Thyroid gland (tissue), 4 donors: Measurements from ENCODE around the gene KRT77. TPM values are rescaled to one million over a fixed set of nuclear protein-coding genes. Genes with fewer than 3 reads are reported as not detected.

ENCODE experiments used
- DNase-seq, 2 donors: peaks; one replicate each; pipeline ENCODE4 v3.0.0-alpha.2; 2019
- H3K27ac ChIP-seq, 3 donors: fragments of 200-600 bp; sonication (generic); 1 replicate in 2 of 3; 2 replicates in 1 of 3; pipeline ENCODE4 v1.5.1; 2016 to 2019; ENCODE audit warnings: mild to moderate bottlenecking in 1 of 3, moderate library complexity in 1 of 3
- H3K27me3 ChIP-seq: fragments of 200-600 bp; sonication (generic); one replicate; pipeline ENCODE4 v1.5.1; 2019
- H3K36me3 ChIP-seq, 2 donors: fragments of 200-600 bp; sonication (generic); one replicate each; pipeline ENCODE4 v1.5.1; 2016 to 2019
- H3K4me1 ChIP-seq, 2 donors: fragments of 200-600 bp; sonication (generic); one replicate each; pipeline ENCODE4 v1.5.1; 2017 to 2019
- H3K4me3 ChIP-seq, 3 donors: fragments of 200-600 bp; sonication (generic); replicated peaks in 1 of 3; 1 replicate in 2 of 3; 2 replicates in 1 of 3; pipeline ENCODE4 v1.5.1; 2016; ENCODE audit warnings: mild to moderate bottlenecking in 1 of 3
- H3K9me3 ChIP-seq: fragments of 200-600 bp; sonication (generic); one replicate; pipeline ENCODE4 v1.5.1; 2017
- CTCF ChIP-seq, 6 experiments: fragments of 200-600 bp in 3 of 6; fragments of 450-650 bp in 3 of 6; sonication (generic) in 3 of 6; IDR thresholded peaks; one replicate each; pipeline ENCODE4 v1.5.1; 2016 to 2019; ENCODE audit warnings: antibody characterized with exemption in 6 of 6, mild to moderate bottlenecking in 2 of 6, inconsistent platforms in 1 of 6, moderate library complexity in 1 of 6
- POLR2A ChIP-seq, 2 donors: fragments of 450-650 bp; IDR thresholded peaks; one replicate each; pipeline ENCODE4 v1.6.1; 2017; ENCODE audit warnings: antibody characterized with exemption in 2 of 2, mild to moderate bottlenecking in 2 of 2, moderate library complexity in 1 of 2
- whole genome bisulfite sequencing, 2 donors: methylation state at CpG; one replicate each; pipeline ENCODE4 v1.1.5; 2017; 5-methylcytosine and 5-hydroxymethylcytosine counted together
- intact Hi-C: fragments of 100-400 bp; cut with DNase I; formaldehyde crosslinking; loops from one replicate; pipeline ENCODE4 v1.15.1; 2023
- total RNA-seq, 4 donors: library from RNA; depleted of rRNA; stranded (reverse); fragments of >200 nt; gene quantifications; one replicate each; pipeline ENCODE4 v1.2.3, GENCODE V29; 2016

The KRT77 gene
- total RNA-seq, 4 donors from 2014 or later = not detected

- no peak overlapping the region for H3K27ac ChIP-seq
- H3K9me3 ChIP-seq = no peaks in the 10 kb centered on the region
- no peaks in the 10 kb centered on the region for H3K27me3 ChIP-seq
- 62 to 74% methylated on average over 3 of the region's 3 CpGs for WGBS, 2 donors
- H3K4me3 ChIP-seq = no peak overlapping the region
- no peak for DNase-seq
- intact Hi-C loops = no loop called here
- H3K4me1 ChIP-seq = no peaks in the 10 kb centered on the region
- TF ChIP-seq POLR2A (IDR thresholded peaks at IDR 0.05) = no peak
- TF ChIP-seq CTCF (IDR thresholded peaks at IDR 0.05) = no peak
- no peaks in the 10 kb centered on the region for H3K36me3 ChIP-seq
Measured at GRCh38 chr12:52696588-52696987, 6.7 kb downstream of the KRT77 start.

- intact Hi-C loops = no loop called here
- peaks cover 3 to 9% of the 10 kb centered on the region in 2 donors for H3K4me1 ChIP-seq
- 85 to 86% methylated on average over 2 to 3 of the region's 3 CpGs for WGBS, 2 donors
- H3K9me3 ChIP-seq = no peaks in the 10 kb centered on the region
- TF ChIP-seq POLR2A (IDR thresholded peaks at IDR 0.05) (no peak), CTCF (IDR thresholded peaks at IDR 0.05) (no peak)
- H3K36me3 ChIP-seq = no peaks in the 10 kb centered on the region
- DNase-seq = no peak
- H3K27ac ChIP-seq = no peak overlapping the region
- no peaks in the 10 kb centered on the region for H3K27me3 ChIP-seq
- H3K4me3 ChIP-seq = no peak overlapping the region
Measured at GRCh38 chr12:52695039-52695438, 8.3 kb downstream of the KRT77 start.

GRCh38 chr12:52694151-52694550 is 9.2 kb downstream of the KRT77 start:
- intact Hi-C loops = no loop called here

GRCh38 chr12:52693261-52693660 is 10.1 kb downstream of the KRT77 start:
- intact Hi-C loops = no loop called here
- TF ChIP-seq CTCF (IDR thresholded peaks at IDR 0.05) = no peak
- no peak for TF ChIP-seq POLR2A (IDR thresholded peaks at IDR 0.05)
- Histone ChIP-seq H3K4me1 (peaks cover 3 to 9% of the 10 kb centered on the region in 2 donors), H3K27ac (no peak overlapping the region), H3K27me3 (no peaks in the 10 kb centered on the region), H3K36me3 (no peaks in the 10 kb centered on the region), H3K4me3 (no peak overlapping the region), H3K9me3 (no peaks in the 10 kb centered on the region)
- WGBS, 2 donors = 72 to 79% methylated on average over 5 of the region's 5 CpGs
- DNase-seq = no peak

More at GRCh38 chr12:52694151-52694550, 9.2 kb downstream of the KRT77 start:
- H3K9me3 ChIP-seq = no peaks in the 10 kb centered on the region
- WGBS, 2 donors = 92 to 94% methylated on average over 6 of the region's 6 CpGs
- H3K27me3 ChIP-seq = no peaks in the 10 kb centered on the region
- DNase-seq = no peak
- H3K27ac ChIP-seq = no peak overlapping the region
- no peaks in the 10 kb centered on the region for H3K36me3 ChIP-seq
- TF ChIP-seq CTCF (IDR thresholded peaks at IDR 0.05) (no peak), POLR2A (IDR thresholded peaks at IDR 0.05) (no peak)
- no peak overlapping the region for H3K4me3 ChIP-seq
- H3K4me1 ChIP-seq = peaks cover 3 to 9% of the 10 kb centered on the region in 2 donors

GRCh38 chr12:52692254-52692653 is 11.1 kb downstream of the KRT77 start:
- H3K4me1 ChIP-seq = peaks cover 3 to 9% of the 10 kb centered on the region in 2 donors
- no peaks in the 10 kb centered on the region for H3K27me3 ChIP-seq
- no peaks in the 10 kb centered on the region for H3K36me3 ChIP-seq
- TF ChIP-seq POLR2A (IDR thresholded peaks at IDR 0.05) (no peak), CTCF (IDR thresholded peaks at IDR 0.05) (no peak)
- WGBS, 2 donors = 79 to 100% methylated on average over 7 to 8 of the region's 8 CpGs
- no peak for DNase-seq
- H3K9me3 ChIP-seq = no peaks in the 10 kb centered on the region
- intact Hi-C loops = no loop called here
- H3K4me3 ChIP-seq = no peak overlapping the region
- H3K27ac ChIP-seq = no peak overlapping the region
